Fibroblast of gingiva (primary cell): ENCODE results near the gene ACOT7.
A peak's percentile ranks its signal among the peaks of the same experiment; 100 is the strongest.

ENCODE experiments used
- DNase-seq: peaks from one replicate; pipeline ENCODE4 v3.0.0-alpha.2; 2011; ENCODE audit warnings: low read depth

ACOT7 gene

DNA sequence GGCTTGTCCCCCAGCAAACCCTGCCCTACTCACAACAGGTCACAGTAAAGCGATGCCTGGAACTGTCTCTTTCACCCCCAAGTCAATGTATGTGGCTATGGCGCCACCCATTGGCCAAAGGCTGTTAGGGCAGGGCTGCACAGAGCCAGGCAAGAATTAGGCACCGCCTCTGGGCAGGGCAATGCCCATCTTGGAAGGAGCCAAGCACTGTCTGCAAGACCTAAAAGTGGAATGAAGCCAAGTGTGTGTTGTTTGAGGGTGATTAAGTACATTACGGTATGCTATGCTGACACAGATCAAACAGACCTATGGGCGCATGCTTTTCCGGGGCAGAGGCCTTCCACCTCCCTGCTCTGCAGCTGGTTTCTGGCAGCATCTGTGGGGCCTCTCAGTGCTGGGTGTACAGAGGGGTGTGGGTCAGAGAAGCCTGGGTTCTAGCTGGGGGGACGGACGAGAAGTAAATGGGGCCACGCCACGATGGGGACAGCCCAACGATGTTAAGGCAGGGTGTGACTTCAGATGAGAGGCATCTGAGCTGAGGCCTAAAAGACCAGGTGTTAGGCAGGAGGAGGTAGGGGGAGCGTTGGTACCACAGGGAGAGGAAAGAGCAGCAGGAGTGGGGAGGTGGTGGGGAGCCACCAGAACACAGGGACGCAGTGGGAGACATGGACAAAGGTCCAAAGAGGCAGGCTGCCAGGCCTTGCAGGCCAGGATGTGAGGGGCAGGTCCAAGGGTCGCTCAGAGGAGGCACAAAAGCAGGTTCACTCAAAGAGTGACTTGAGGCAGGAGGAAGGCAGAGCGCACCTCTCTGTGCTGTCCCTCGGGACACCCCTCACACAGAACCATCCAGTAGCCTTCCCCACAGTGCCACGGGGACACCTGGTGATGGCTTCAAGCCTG is 49.8 kb downstream of the ACOT7 start:
- DNase-seq: peak; percentile 88

DNA sequence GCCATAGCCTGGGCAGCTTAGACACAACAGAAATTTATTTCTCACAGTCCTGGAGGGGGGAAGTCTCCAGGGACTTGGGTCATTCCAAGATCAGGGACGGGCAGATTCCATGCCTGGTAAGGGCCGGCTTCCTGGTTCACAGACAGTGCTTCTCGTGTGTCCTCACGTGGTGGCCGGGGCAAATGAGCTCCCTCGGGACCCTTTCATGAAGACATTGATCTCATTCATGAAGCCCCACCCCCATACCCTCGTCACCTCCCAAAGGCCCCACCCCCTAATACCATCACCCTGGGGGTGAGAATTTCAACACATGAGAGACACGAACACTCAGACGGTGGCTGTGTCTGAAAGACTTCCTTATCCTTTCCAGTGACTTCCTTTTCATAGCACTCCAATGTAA is 51.5 kb downstream of the ACOT7 start:
- peak; percentile 33 for DNase-seq

DNA sequence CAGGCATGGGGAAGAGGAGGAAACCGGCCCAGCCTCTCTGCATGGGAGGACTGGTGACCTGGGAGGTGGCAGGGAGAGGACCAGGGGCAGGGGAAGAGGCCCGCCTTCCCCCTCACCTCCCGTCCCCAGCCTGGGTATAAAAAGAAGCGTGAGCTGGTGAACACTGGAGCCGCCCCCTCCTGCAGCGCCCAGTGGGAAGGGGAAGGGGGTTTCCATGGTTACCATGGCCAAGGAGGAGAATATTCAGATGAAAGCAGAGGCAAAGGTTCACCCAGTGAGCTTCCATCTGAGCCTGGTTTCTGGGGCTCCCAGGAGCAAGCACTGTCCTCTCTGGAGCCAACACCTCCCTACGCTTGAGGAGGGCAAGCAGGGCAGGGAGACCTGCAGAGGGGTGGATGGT is 54.9 kb downstream of the ACOT7 start:
- no peak for DNase-seq

DNA sequence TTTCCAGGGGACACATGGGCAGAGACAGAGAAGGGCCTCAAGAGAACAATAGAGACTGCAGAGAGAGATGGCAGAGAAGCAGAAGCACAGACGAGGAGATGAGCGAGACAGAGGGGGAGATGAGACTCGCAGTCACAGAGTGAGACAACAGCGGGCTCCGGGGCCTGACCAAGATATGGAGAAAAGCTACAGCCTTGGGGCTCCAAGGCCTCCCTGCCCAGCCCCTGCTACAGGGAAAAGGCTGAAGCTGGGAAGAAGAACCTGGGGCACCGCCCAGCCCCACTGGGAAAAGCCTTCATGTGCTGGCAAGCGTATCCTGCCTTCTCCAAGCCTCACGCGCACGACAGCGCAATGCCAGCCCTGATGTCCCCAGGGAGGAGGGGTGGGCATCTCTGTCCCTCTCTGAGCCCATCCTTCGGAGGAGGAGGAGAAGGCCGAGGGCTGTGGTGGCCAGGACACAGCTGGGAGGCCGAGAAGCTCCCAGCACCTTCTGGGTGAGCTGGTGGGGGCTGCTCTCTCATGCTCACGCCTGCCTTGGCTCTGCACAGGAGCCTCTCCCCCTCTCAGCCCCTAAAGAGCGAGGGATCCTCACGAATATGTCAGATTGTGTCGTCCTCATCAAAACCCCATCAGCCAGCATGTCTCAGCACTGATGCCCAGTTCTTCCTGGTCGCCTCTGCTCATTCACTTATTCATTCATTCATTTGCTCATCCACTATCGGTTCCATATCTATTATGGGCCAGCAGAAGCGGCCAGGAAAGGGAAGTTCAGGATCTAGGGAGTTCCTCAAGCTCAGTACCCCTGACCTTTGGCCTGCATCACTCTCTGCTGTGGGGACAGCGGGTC is 56.6 kb downstream of the ACOT7 start:
- DNase-seq: no peak

DNA sequence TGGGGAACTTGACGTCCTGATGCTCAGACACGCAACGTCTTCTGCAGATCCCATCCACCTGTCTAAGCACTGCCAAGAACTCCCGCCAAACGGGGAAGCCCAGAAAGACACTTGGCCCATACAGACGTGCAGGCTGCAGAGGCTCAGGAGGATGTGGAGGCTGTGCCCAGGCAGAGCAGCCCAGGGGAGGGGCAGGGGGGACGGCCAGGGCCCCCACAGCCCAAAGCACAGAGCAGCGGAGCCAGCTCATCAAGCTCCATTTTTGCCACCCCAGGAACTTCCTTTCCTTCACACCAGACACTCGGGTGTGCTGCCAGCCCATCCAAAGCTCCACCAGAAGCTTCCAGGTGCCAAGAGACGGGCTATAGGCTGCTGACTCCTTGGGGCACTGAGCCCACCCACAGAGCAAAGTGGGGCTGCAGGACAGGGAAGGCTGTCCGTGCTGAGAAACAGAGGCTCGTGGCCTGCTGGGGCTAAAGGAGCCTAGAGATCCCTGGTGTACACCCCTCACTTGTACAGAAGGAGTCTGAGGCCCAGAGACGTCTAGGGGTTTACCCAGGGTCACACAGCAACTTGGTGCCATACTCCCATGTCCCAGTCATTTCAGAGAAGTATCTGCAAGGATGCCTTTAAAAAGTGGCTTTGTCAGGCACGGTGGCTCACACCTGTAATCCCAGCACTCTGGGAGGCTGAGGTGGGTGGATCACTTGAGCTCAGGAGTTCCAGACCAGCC is 59.1 kb downstream of the ACOT7 start:
- DNase-seq: no peak

DNA sequence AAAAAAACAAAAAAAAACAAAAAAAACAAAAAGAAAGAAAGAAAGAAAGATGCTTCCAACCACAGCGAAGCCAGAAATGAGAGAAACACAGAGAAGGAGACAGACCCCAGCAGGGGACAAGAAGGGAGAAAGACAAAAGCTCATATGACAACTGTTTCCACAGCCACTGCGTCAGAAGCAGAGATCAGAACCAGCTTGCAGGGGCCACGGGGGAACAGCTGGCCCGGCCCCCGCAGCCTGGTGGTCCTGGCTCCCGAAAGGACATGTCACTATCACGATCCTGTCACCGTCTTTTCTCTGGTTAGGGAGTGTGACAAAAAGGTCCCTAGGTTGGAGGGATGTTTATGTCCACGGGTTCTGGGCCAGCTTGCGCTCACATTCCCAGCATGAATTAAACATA is 60.7 kb downstream of the ACOT7 start:
- no peak for DNase-seq

DNA sequence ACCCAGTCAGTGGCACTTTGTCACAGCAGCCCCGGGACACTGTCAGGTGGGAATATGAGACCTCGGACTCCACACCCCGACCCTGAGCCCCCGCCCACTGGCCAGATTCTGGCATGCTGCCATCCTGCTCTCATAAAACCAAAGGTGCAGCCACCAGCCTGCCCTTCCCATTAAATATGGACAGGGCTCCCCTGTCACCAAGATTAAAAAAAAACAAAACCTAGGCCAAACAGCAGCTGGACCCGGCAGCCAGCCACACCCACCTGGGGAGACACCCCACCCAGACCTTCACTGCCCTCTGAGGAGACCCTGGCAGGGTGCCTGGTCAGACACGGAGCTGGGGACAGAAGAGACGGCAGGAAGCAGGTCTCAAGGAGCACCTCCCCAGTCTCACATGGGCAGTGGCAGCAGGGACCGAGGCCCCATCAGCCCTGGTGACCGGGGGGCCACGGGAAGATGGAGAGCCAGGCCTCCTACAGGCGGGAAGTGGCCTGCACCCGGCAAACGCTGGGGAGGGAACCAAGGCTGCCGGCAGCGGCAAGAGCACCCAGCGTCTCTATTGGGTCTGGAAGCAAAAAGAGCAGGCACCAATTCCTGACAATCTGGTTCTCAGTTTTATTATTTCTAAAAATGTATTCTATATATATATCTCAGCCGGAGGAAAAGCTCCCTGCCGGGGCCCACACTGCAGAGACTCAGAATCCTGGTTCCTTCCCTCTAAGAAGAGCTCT is 61.9 kb downstream of the ACOT7 start:
- DNase-seq: no peak

DNA sequence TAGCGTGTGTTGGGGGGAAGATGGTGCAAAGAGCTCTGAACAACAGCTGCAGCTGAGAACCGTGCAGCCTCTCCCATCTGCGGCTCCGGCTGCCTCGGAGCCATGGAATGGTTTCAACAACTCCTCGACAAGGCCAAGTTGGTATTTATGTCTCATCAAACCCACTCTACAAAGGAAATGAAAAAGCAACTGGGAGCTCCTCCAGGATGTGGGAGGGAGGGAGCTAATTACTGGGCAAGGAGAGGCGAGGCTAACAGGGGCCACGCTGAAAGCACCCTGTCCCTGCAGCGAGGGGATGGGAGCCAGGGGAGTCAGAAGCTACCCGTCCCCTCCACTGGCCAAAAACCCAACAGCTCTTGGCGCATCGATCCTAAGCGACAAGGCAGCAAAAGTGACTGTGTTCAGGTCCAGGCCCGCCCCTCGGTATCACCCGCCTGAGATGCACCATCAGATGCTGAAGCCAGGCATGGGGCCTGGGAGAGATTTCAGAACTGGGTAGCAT is 63.1 kb downstream of the ACOT7 start:
- peak; percentile 75 for DNase-seq

DNA sequence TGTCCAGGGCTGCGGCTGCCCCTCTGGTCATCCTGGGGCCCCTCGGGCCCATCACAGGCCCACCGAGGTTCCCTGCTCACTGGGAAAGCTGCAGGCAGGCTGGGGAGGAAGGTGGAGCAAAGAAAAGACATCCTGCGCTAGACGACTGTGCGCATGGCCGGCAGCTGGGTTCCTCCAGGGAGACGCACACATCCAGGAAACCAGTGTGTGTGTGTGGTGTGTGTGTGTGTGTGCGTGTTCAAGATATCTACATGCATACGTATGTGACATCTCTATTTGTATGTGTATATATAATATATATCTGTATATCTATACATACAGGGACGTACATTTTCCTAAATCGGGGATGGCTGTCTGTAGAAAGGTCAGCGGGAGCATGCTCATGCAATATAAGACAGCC is 63.7 kb downstream of the ACOT7 start:
- peak; percentile 63 for DNase-seq

DNA sequence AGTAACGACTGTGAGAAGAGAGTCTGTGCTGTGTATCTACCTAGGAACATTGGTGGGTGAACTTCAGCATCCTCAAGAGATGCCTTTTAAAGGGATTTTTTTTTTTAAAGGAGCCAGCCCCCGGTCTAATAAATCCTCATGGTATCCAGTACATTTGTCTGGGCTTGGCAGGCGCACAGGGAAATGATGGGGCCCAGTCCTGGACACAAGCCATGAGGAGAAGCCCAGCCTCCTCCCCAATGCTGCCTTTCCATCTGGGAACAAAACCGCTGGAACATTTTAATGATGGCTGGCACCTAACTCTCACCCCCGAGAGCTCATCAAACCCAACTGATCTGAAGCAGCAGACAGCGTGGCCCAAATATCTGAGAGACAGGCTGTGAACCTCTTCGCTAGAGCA is 64.2 kb downstream of the ACOT7 start:
- peak; percentile 39 for DNase-seq

DNA sequence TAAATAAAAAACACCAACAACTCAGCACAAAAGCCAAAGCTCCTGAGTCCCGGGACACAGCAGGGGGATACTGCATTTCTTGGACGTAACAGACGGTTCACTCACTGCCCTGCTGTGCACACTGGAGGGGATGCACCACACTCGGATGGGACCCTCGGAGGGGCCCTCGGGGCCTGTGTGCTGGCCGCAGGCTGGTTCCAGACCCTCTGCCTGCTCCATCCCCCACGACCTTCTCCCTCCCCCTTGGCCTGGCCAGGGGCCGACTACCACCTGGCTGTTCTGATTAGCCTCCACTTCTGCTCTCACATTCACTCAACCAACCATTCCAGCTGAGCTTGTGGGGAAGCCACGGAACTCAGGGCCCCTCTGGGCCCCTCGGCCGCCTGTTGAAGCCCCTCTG is 64.9 kb downstream of the ACOT7 start:
- no peak for DNase-seq

DNA sequence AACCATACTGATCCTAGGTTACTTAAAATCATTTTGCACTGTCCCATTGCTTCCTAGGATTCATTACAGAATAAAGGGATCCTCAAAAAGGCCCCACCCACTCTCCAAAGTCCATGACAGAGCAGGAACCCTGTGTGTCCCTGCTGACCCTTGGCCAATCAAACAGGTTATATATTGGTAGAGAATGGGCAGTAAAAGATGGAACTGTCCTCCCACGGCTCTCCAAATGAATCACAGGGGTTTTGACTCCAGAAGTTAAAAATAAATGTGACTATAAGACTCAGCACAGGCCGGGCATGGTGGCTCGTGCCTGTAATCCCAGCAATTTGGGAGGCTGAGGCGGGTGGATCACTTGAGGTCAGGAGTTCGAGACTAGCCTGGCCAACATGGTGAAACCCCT is 65.5 kb downstream of the ACOT7 start:
- DNase-seq: no peak

DNA sequence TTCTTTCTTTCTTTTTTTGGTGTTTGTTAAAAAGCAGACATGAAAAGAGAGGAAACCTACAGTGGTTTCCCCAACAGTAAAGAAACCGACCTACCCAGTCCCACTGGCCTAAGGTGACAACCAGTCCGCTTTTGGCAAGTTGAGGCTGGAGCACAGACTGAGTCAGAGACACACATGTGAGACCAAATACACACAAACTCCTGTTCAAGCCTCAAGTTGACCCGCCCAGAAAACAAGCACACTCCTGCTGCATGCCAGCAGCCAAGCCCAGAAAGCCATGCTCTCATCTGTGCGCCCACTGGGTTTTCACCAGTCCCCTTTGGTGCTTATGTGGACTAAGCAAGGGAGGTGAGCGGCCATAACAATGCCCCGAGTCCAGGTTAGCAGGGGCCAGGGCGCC is 68.1 kb downstream of the ACOT7 start:
- no peak for DNase-seq

DNA sequence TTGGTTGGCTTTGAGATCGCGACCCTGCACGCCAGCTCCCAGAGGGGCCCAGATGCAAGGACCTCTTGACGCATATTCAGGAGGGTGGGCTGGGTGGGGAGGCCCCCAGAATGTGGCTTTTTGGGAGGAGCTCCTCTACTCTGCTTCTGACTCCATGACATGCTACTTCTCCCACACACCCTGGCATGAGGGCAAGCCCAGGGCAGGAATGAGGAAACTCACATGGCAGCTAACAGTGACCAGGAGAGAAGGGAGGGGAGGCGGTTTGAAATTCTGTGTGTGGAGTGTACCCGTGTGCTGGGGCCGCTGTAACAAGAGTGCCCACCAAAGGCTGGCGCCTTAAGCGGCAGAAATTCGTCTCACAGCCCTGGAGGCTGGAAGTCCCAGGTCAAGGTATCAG is 71.4 kb downstream of the ACOT7 start:
- DNase-seq: no peak

DNA sequence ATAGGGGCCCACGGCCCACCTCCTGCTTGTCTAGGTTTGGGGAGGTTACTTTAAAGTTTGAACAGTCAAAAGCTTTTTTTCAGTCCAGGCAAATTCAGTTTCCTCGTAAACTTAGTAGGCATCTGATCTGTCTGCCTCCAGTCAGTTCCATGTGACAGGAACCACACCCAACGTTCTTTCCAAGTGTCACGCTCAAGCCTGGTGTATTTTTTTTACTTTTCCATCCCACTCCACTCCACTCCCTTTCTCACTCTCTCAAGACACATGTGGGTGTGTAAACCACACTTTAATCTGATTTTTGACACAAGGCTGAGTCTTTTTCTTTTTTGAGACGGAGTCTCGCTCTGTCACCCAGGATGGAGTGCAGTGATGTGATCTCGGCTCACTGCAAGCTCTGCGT is 72.4 kb downstream of the ACOT7 start:
- DNase-seq: no peak

DNA sequence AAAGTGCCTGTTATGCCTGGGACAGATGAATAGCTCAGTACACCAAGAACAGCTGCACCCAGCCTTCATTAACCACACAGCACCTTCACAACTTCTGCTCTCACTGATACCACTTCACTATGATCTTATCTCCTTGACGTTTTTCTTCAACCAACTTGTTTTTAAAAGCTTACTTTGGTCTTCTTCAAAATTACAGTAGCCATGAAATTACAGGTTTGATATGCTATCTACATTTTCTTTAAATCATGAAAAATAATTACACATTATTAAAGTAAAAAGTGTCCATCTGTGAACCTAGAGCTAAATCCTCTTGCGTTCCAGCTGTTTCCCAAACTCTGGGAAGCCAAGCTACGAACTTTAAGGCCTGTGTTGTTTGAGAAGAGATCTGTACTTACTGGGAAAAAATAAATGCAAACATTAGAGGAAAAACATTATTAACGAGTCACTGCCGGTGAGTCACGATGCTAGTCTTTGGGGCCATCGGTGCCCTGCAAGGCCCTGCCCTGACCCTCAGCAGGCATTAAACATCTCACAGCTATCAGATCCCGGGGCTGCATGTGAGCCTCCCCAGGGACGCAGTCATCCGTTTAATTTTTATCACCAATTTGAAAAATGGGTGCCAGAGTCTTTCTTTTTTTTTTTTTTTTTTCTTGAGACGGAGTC is 76.3 kb downstream of the ACOT7 start:
- DNase-seq: no peak

DNA sequence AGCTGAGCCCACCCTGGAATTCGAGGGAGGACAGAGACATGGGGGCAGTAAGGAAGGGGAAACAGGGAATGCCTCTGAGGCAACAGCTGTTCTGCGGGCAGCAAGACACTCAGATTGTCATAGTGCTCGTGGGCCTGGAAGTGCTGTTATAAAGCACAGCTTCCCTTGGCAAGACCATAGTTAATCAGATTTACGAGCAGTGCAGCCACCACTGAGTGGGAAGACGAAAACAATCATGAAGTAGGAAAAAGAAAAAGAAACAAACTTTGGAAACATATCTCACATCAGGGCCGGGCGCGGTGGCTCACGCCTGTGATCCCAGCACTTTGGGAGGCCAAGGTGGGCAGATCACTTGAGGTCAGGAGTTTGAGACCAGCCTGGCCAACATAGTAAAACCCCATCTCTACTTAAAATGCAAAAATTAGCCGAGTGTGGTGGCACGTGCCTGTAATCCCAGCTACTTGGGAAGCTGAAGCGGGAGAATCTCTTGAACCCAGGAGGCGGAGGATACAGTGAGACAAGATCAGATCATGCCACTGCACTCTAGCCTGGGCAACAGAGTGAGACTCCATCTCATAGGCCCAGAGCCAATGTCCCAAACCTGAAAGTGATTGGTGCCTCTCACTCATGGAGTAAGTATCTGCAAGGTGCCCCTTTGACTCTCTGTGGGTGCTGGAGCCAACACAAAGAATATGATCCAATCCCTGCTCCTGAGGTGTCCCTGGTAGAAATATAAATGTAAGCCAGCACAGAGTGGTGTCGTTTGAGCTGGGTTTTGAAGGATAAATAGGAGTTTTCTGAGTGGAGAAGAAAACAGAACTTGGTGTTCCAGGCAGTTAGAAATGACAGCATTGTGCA is 77.1 kb downstream of the ACOT7 start:
- no peak for DNase-seq

DNA sequence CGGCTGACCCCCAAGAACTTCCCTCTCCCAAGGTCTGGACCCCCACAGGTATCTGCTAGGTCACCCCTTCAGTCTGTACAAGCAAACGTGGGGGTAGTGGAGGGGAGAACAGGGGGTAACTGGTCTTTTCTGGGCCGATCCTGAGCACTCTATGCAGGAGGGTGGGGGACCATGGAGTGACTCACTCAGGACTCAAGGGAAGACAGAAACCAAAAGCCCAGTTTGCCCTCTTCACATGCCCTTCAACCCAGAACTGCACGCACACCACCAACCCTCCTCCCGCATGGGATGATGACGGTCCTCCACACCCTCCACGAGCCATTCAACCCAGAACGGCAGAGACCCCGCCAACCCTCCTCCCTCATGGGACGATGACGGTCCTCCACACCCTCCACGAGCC is 79.1 kb downstream of the ACOT7 start:
- DNase-seq: no peak

DNA sequence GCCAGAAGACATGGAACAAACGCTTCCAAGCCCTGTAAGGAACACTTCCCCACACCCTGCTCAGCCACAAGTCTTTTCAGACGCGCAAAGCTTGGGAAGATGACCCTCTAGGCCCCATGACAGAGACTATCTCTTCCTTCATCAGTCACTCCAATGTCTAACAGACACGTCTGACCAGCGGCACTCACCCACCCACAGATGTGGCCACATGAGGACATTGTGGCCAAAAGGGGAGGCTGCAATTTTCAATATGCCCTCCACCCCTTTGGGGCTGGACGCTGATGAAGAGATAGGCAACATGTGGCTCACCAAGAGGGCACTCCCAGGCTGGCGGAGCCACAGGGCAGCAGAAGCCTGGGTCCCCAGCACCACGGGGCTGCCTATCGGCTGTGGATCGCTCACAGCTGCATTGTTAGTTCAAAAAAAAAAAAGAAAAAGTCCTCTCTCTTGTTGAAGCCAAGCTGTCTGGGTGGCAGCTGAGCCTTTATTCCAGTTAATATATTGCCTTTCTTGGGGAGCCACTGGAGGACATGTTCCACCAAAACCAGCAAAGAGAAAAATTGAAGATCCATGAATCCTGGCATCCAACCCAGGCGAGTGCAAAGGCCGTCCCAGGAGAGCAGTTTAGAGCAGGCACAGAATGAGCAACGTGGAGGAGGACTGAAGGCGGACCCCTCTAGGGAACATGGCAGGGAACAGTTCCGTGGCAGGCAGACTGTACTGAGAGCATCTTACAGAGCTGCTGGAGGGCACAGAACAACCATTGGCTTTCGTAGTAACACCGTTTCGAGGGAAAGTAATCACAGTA is 80.0 kb downstream of the ACOT7 start:
- DNase-seq: no peak
